ENCODE data around the gene AREL1.

DNA sequence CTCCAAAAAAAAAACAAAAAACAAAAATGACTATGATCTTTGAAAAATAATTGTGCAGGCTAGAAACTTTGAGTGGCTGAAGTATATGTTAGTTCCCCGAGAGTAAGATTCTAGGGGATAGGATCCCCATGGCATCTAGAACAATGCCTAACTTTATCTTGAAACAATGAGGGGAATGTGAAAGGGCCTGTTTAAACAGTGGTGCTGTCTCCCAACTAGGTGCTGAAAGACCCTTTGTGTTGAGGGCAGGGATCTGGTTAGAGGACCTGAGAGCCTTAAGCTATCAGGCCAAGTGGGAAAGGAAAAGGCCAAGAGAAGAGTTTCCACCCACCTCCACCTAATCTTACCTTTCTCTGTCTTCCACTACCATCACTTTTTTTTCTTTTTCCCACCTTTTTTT lies 43.4 kb upstream of the AREL1 start:
- TF ChIP-seq, protein P1, sequence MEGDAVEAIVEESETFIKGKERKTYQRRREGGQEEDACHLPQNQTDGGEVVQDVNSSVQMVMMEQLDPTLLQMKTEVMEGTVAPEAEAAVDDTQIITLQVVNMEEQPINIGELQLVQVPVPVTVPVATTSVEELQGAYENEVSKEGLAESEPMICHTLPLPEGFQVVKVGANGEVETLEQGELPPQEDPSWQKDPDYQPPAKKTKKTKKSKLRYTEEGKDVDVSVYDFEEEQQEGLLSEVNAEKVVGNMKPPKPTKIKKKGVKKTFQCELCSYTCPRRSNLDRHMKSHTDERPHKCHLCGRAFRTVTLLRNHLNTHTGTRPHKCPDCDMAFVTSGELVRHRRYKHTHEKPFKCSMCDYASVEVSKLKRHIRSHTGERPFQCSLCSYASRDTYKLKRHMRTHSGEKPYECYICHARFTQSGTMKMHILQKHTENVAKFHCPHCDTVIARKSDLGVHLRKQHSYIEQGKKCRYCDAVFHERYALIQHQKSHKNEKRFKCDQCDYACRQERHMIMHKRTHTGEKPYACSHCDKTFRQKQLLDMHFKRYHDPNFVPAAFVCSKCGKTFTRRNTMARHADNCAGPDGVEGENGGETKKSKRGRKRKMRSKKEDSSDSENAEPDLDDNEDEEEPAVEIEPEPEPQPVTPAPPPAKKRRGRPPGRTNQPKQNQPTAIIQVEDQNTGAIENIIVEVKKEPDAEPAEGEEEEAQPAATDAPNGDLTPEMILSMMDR (IDR thresholded peaks at IDR 0.05): no peak
- TF ChIP-seq POLR2A (IDR thresholded peaks at IDR 0.05): no peak
- TF ChIP-seq POLR2AphosphoS5 (IDR thresholded peaks at IDR 0.05): no peak

Data from breast epithelium (tissue), 3 donors.